T-helper 2 cell treated with Interferon-gamma antibody and Interleukin-4, amounts not matched to agents 5 μg/mL and 100 μg/mL, for 36 hours (primary cell): ENCODE data around the gene KLF13.

Source experiments
- DNase-seq: peaks from one replicate; pipeline ENCODE4 v3.0.0; 2021; ENCODE audit warnings: low spot score
- H3K27ac Mint-ChIP-seq: one replicate; pipeline ENCODE4 v1.8.0; 2021; ENCODE audit warnings: mild to moderate bottlenecking, mixed read lengths
- H3K27me3 Mint-ChIP-seq: one replicate; pipeline ENCODE4 v1.8.0; 2021; ENCODE audit warnings: low read depth, mixed read lengths
- H3K36me3 Mint-ChIP-seq: one replicate; pipeline ENCODE4 v1.8.0; 2021; ENCODE audit warnings: low read depth, mixed read lengths
- H3K4me1 Mint-ChIP-seq: one replicate; pipeline ENCODE4 v1.8.0; 2021; ENCODE audit warnings: low read depth, mixed read lengths
- H3K4me3 Mint-ChIP-seq: one replicate; pipeline ENCODE4 v1.8.0; 2022; ENCODE audit warnings: mild to moderate bottlenecking, moderate library complexity, mixed read lengths
- H3K9me3 Mint-ChIP-seq: one replicate; pipeline ENCODE4 v1.8.0; 2021; ENCODE audit warnings: mixed read lengths

Gene KLF13

DNA sequence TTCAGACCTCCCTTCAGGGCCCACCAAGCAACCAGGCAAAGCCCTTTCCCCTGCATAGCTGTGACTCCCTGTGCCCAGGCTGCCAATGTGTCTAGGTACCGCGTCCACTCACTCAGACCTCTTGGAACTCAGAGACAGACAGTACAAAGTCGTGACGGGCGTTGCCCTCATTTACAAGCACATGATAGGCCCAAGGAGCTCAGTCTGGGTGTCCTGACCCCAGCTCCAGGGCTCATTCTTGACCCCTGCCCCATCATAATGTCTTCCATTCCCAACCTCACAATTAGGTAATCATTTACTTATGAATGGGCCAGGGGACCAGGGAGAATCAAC is 56.0 kb downstream of the KLF13 start:
- no peak for DNase-seq
- peaks cover 35% of the 10 kb centered on the region for H3K4me1 Mint-ChIP-seq
- no peak overlapping the region for H3K27ac Mint-ChIP-seq

DNA sequence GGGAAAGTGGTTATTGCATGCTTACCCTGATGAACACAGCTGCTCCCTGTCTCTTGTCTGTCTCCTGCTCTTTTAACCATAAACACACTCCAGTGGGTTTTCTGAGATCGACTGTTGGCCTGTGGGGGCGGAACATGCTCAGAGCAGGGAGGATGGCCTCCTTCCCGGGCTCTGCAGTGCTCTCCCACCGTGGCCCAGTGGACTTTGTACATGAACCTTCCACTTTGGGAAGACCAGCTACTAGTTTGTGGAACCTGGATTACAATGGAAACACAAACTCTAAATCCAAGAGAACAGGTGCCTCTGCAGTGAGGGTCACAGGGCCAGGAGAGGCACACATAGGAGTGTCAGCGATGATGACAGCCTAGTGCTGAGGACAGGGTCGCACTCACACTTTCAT is 56.5 kb downstream of the KLF13 start:
- peaks cover 39% of the 10 kb centered on the region for H3K4me1 Mint-ChIP-seq
- peaks cover 4% of the 10 kb centered on the region for H3K9me3 Mint-ChIP-seq
- H3K36me3 Mint-ChIP-seq: peaks cover 58% of the 10 kb centered on the region
- H3K4me3 Mint-ChIP-seq: no peak overlapping the region
- no peak for DNase-seq
- no peak overlapping the region for H3K27ac Mint-ChIP-seq
- no peaks in the 10 kb centered on the region for H3K27me3 Mint-ChIP-seq

More for the DNA sequence above, 56.0 kb downstream of the KLF13 start:
- Mint-ChIP-seq H3K27me3 (no peaks in the 10 kb centered on the region), H3K4me3 (no peak overlapping the region), H3K9me3 (peaks cover 4% of the 10 kb centered on the region), H3K36me3 (peaks cover 56% of the 10 kb centered on the region)

DNA sequence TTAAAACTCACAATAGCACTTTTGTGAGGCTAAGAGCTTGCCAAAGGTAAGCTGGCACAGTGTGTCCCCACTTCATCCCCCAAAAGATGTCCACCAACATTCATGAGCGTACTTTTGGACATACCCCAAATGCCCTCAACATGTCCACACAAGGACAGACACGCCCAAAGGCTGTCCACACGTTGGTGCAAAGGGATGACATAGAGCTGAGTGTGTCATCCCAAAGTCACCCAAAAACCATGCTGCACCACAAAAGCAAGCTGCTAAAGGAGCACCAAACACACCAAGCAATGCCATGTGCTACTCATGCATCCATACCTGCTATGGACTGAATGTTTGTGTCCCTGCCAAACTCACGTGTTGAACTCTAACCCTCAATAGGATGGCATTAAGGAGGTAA is 57.9 kb downstream of the KLF13 start:
- Mint-ChIP-seq H3K27me3 (no peaks in the 10 kb centered on the region), H3K4me3 (no peak overlapping the region), H3K9me3 (peaks cover 4% of the 10 kb centered on the region), H3K27ac (no peak overlapping the region), H3K4me1 (peaks cover 41% of the 10 kb centered on the region), H3K36me3 (peaks cover 46% of the 10 kb centered on the region)
- no peak for DNase-seq

GRCh38 chr15:31385736-31386135 is 59.1 kb downstream of the KLF13 start:
- Mint-ChIP-seq H3K4me1 (peaks cover 46% of the 10 kb centered on the region), H3K36me3 (peaks cover 38% of the 10 kb centered on the region)
- no peak for DNase-seq

GRCh38 chr15:31387092-31387478 is 60.5 kb downstream of the KLF13 start:
- DNase-seq: no peak
- Mint-ChIP-seq H3K27ac (peak overlapping the region; percentile 85), H3K9me3 (peaks cover 4% of the 10 kb centered on the region), H3K36me3 (peaks cover 29% of the 10 kb centered on the region), H3K4me3 (peak overlapping the region; percentile 68), H3K4me1 (peaks cover 41% of the 10 kb centered on the region), H3K27me3 (no peaks in the 10 kb centered on the region)

More at GRCh38 chr15:31385736-31386135, 59.1 kb downstream of the KLF13 start:
- H3K27ac Mint-ChIP-seq: peak overlapping the region; percentile 56
- no peaks in the 10 kb centered on the region for H3K27me3 Mint-ChIP-seq
- peaks cover 4% of the 10 kb centered on the region for H3K9me3 Mint-ChIP-seq
- peak overlapping the region; percentile 68 for H3K4me3 Mint-ChIP-seq

DNA sequence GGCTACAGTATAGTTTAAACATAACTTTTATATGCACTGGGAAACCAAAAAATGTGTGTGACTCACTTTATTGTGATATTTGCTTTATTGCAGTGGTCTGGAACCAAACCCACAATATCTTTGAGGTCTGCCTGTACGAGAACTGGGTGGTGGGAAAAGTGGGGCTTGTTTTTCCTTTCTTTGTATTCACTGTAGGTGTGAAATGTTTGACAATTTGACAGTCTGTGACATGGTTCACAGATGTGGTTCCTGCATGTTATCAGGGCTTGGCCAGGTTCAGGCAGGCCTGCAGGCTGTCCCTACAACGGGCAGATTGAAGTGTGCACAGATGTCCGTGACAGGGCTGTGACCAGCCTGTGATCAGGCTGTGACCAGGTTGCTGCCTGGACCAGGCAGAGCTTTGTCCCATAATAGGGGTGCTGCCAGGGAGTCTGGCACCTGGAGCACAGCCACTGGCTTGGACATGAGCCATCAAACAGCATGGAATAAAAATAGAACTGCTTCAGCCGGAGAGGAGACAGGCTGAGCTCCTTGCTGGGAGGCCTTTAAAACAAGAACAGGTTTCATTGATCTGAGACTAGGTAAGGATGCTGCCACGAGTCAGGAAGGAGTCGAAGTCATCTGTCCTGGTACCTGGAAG is 61.0 kb downstream of the KLF13 start:
- DNase-seq: no peak
- H3K4me3 Mint-ChIP-seq: peak overlapping the region; percentile 72
- H3K27me3 Mint-ChIP-seq: no peaks in the 10 kb centered on the region
- H3K27ac Mint-ChIP-seq: peak overlapping the region; percentile 85
- H3K4me1 Mint-ChIP-seq: peaks cover 41% of the 10 kb centered on the region
- H3K36me3 Mint-ChIP-seq: peaks cover 29% of the 10 kb centered on the region
- H3K9me3 Mint-ChIP-seq: peaks cover 4% of the 10 kb centered on the region

- DNase-seq: no peak
- peaks cover 4% of the 10 kb centered on the region for H3K9me3 Mint-ChIP-seq
- H3K27ac Mint-ChIP-seq: peak overlapping the region; percentile 27
- H3K36me3 Mint-ChIP-seq: peaks cover 24% of the 10 kb centered on the region
- peak overlapping the region; percentile 15 for H3K4me3 Mint-ChIP-seq
- H3K27me3 Mint-ChIP-seq: peaks cover 2% of the 10 kb centered on the region
- H3K4me1 Mint-ChIP-seq: peaks cover 48% of the 10 kb centered on the region
Observed at GRCh38 chr15:31389576-31389975, 62.9 kb downstream of the KLF13 start.

DNA sequence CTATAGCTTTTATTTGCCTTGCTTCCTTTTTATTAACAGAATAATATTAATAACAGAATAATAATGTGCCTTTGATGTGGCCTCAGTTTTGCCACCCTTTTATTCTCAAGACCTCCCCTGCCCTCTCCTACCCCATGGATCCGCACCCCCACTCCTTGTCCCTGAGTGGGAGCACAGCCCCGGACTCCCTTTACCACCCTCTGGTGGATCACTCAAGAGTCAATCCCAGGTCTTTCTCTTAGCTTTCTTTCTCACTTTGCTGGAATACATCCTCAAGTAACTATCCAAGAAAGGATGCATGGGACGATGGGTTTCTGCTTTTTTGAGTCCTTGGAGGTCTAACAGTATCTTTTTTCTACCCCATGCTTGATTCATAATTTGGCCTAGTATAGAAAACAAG is 63.4 kb downstream of the KLF13 start:
- peaks cover 2% of the 10 kb centered on the region for H3K27me3 Mint-ChIP-seq
- H3K9me3 Mint-ChIP-seq: peaks cover 4% of the 10 kb centered on the region
- H3K4me3 Mint-ChIP-seq: no peak overlapping the region
- peak overlapping the region; percentile 7 for H3K27ac Mint-ChIP-seq
- peaks cover 20% of the 10 kb centered on the region for H3K36me3 Mint-ChIP-seq
- H3K4me1 Mint-ChIP-seq: peaks cover 48% of the 10 kb centered on the region
- DNase-seq: no peak

GRCh38 chr15:31390777-31391486 is 64.3 kb downstream of the KLF13 start:
- H3K9me3 Mint-ChIP-seq: no peaks in the 10 kb centered on the region
- H3K27ac Mint-ChIP-seq: peak overlapping the region; percentile 2
- peaks cover 2% of the 10 kb centered on the region for H3K27me3 Mint-ChIP-seq
- H3K36me3 Mint-ChIP-seq: peaks cover 17% of the 10 kb centered on the region
- H3K4me1 Mint-ChIP-seq: peaks cover 45% of the 10 kb centered on the region
- H3K4me3 Mint-ChIP-seq: no peak overlapping the region
- DNase-seq: no peak

- H3K36me3 Mint-ChIP-seq: peaks cover 13% of the 10 kb centered on the region
- peak; percentile 83 for DNase-seq
- no peaks in the 10 kb centered on the region for H3K9me3 Mint-ChIP-seq
- H3K27ac Mint-ChIP-seq: peak overlapping the region; percentile 91
- H3K4me3 Mint-ChIP-seq: peak overlapping the region; percentile 88
- H3K27me3 Mint-ChIP-seq: peaks cover 2% of the 10 kb centered on the region
- H3K4me1 Mint-ChIP-seq: peaks cover 37% of the 10 kb centered on the region
Observed at GRCh38 chr15:31391687-31392671, 65.3 kb downstream of the KLF13 start.

- DNase-seq: peak; percentile 4
- H3K27me3 Mint-ChIP-seq: peaks cover 2% of the 10 kb centered on the region
- H3K4me1 Mint-ChIP-seq: peaks cover 32% of the 10 kb centered on the region
- no peaks in the 10 kb centered on the region for H3K9me3 Mint-ChIP-seq
- H3K36me3 Mint-ChIP-seq: peaks cover 9% of the 10 kb centered on the region
- H3K27ac Mint-ChIP-seq: peak overlapping the region; percentile 91
- peak overlapping the region; percentile 88 for H3K4me3 Mint-ChIP-seq
Observed at GRCh38 chr15:31392761-31393401, 66.2 kb downstream of the KLF13 start.

DNA sequence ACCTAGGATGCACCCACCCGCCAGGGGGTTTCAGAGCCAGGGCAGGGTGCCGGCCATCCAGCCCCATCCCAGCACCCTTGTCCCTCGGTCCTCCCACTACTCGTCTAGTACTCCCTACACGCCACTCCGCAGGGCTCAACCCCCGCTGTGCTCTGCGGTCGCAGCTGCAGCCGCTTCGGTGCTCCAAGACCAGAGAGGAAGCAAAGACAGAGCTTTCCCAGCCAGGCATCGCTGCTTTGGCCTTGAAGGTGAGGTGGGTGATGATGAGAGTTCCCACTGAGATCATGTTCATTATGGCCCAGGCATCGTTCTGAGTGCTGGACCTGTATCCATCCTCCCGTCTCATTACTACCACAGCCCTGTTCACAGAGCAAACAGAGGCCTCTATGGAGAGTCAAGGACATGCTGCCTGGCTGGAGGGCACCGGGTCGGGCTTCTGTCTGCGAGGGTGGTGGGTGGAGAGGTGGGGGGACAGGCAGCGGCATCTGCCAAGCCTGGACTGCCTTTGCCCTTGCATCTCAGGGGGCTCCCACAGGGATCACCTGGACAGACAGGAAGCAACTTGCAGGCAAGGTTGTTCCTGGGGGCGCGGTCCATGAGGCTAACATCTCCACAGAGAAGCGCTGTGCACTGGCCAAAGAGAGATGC is 66.9 kb downstream of the KLF13 start:
- H3K4me1 Mint-ChIP-seq: peaks cover 30% of the 10 kb centered on the region

GRCh38 chr15:31396881-31397560 is 70.4 kb downstream of the KLF13 start:
- Mint-ChIP-seq H3K27me3 (peaks cover 2% of the 10 kb centered on the region), H3K36me3 (no peaks in the 10 kb centered on the region), H3K27ac (no peak overlapping the region), H3K4me1 (peaks cover 29% of the 10 kb centered on the region), H3K4me3 (no peak overlapping the region), H3K9me3 (no peaks in the 10 kb centered on the region)
- no peak for DNase-seq

More for the DNA sequence above, 66.9 kb downstream of the KLF13 start:
- Mint-ChIP-seq H3K27me3 (peaks cover 2% of the 10 kb centered on the region), H3K9me3 (no peaks in the 10 kb centered on the region), H3K36me3 (peaks cover 6% of the 10 kb centered on the region), H3K4me3 (peak overlapping the region; percentile 88), H3K27ac (peak overlapping the region; percentile 70)
- peak; percentile 3 for DNase-seq
